ENCODE measurements around the gene ENDOD1.
"Not testable (repeated sequence)": the region's sequence is repeated elsewhere in the genome, so short reads cannot be mapped to it uniquely, and the experiment has no call there.

ENDOD1 gene

GRCh38 chr11:95089620-95090542, at the start of gene ENDOD1:
Gene ENDOD1 (plus strand): TSS chr11:95089846. CDS start chr11:95089928, 82 bp downstream.
- DNase-seq, result no peak

GRCh38 chr11:95042239-95042638, 47.4 kb upstream of the ENDOD1 start:
- no peak for DNase-seq

GRCh38 chr11:95042906-95043305, 46.7 kb upstream of the ENDOD1 start:
- no peak for DNase-seq

- no peak for DNase-seq
These were observed 45.6 kb upstream of the ENDOD1 start for GRCh38 chr11:95044010-95044409.

- no peak for DNase-seq
These were observed 43.8 kb upstream of the ENDOD1 start for GRCh38 chr11:95045812-95046211.

- DNase-seq, result not testable (repeated sequence)
These were observed 40.5 kb upstream of the ENDOD1 start, which contains the start of gene KDM4F for GRCh38 chr11:95049122-95049521. Gene KDM4F (plus strand): TSS chr11:95049422.

- DNase-seq, result no peak
These were observed 38.9 kb upstream of the ENDOD1 start for GRCh38 chr11:95050595-95051202.

- DNase-seq, result no peak
These were observed 35.3 kb upstream of the ENDOD1 start for GRCh38 chr11:95054356-95054755.

GRCh38 chr11:95055283-95055897, 34.3 kb upstream of the ENDOD1 start:
- no peak for DNase-seq

- DNase-seq, result no peak
These were observed 31.7 kb upstream of the ENDOD1 start for GRCh38 chr11:95057959-95058358.

- DNase-seq, result no peak
These were observed 31.0 kb upstream of the ENDOD1 start for GRCh38 chr11:95058621-95059020.

- no peak for DNase-seq
These were observed 30.6 kb upstream of the ENDOD1 start for GRCh38 chr11:95059046-95059445.

- DNase-seq, result no peak
These were observed 24.3 kb upstream of the ENDOD1 start for GRCh38 chr11:95065336-95065735.

GRCh38 chr11:95066716-95067038, 23.0 kb upstream of the ENDOD1 start, which contains the start of gene SRSF8:
Gene SRSF8 (plus strand): TSS chr11:95066919. CDS start chr11:95067227, 308 bp downstream.
- DNase-seq, result no peak

GRCh38 chr11:95067039-95067840, 22.4 kb upstream of the ENDOD1 start:
- peak; percentile 46 for DNase-seq

GRCh38 chr11:95067841-95068219, 21.8 kb upstream of the ENDOD1 start:
- peak; percentile 57 for DNase-seq

GRCh38 chr11:95068549-95068948, 21.1 kb upstream of the ENDOD1 start:
- DNase-seq, result peak; percentile 89

GRCh38 chr11:95070471-95070870, 19.2 kb upstream of the ENDOD1 start:
- no peak for DNase-seq

- DNase-seq, result no peak
These were observed 16.7 kb upstream of the ENDOD1 start for GRCh38 chr11:95072948-95073347.

GRCh38 chr11:95074792-95075563, 14.7 kb upstream of the ENDOD1 start:
- DNase-seq, result peak; percentile 25

GRCh38 chr11:95076416-95076815, 13.2 kb upstream of the ENDOD1 start:
- DNase-seq, result no peak

- DNase-seq, result no peak
These were observed 12.7 kb upstream of the ENDOD1 start for GRCh38 chr11:95076981-95077380.
